ENCODE results near the gene SLC16A8.

SLC16A8 gene

GRCh38 chr22:38114484-38115398, 30.8 kb upstream of the SLC16A8 start:
- TF ChIP-seq ZNF565 (CRISPR knock-in tag; conservative IDR thresholded peaks at IDR 0.05; ENCODE audit: low read depth) (no peak), PPARA (CRISPR knock-in tag; IDR thresholded peaks at IDR 0.05; ENCODE audit: borderline replicate concordance) (no peak), OSR1 (CRISPR knock-in tag; IDR thresholded peaks at IDR 0.05) (no peak), TCF4 (CRISPR knock-in tag; IDR thresholded peaks at IDR 0.05; ENCODE audit: borderline replicate concordance) (no peak)
- ATAC-seq: peak; percentile 99

GRCh38 chr22:38112381-38112780, 28.4 kb upstream of the SLC16A8 start:
- no peak for ATAC-seq
- TF ChIP-seq ZNF70 (CRISPR knock-in tag; IDR thresholded peaks at IDR 0.05) (no peak), ZNF565 (CRISPR knock-in tag; conservative IDR thresholded peaks at IDR 0.05; ENCODE audit: low read depth) (no peak), TOX (CRISPR knock-in tag; IDR thresholded peaks at IDR 0.05; ENCODE audit: borderline replicate concordance) (no peak), ZC3H10 (CRISPR knock-in tag; IDR thresholded peaks at IDR 0.05) (no peak), ZNF8 (CRISPR knock-in tag; IDR thresholded peaks at IDR 0.05) (no peak), SNAI2 (CRISPR knock-in tag; IDR thresholded peaks at IDR 0.05) (no peak), CSDC2 (CRISPR knock-in tag; IDR thresholded peaks at IDR 0.05) (no peak), BACH2 (CRISPR knock-in tag; IDR thresholded peaks at IDR 0.05; ENCODE audit: borderline replicate concordance) (no peak)

- TF ChIP-seq ISL1 (CRISPR knock-in tag; IDR thresholded peaks at IDR 0.05): no peak
- TF ChIP-seq CSDC2 (CRISPR knock-in tag; IDR thresholded peaks at IDR 0.05): no peak
- no peak for TF ChIP-seq POU6F1 (CRISPR knock-in tag; IDR thresholded peaks at IDR 0.05; ENCODE audit: borderline replicate concordance, low read depth)
- TF ChIP-seq OSR1 (CRISPR knock-in tag; IDR thresholded peaks at IDR 0.05): no peak
- TF ChIP-seq PPARA (CRISPR knock-in tag; IDR thresholded peaks at IDR 0.05; ENCODE audit: borderline replicate concordance): no peak
- TF ChIP-seq TOX (CRISPR knock-in tag; IDR thresholded peaks at IDR 0.05; ENCODE audit: borderline replicate concordance): no peak
- TF ChIP-seq ESRRG (CRISPR knock-in tag; IDR thresholded peaks at IDR 0.05): no peak
- no peak for TF ChIP-seq ZNF8 (CRISPR knock-in tag; IDR thresholded peaks at IDR 0.05)
- no peak for TF ChIP-seq BACH2 (CRISPR knock-in tag; IDR thresholded peaks at IDR 0.05; ENCODE audit: borderline replicate concordance)
- no peak for ATAC-seq
Observed at GRCh38 chr22:38111925-38112355, 28.0 kb upstream of the SLC16A8 start.

GRCh38 chr22:38110863-38111852, 27.2 kb upstream of the SLC16A8 start:
- TF ChIP-seq ZFP3 (CRISPR knock-in tag; IDR thresholded peaks at IDR 0.05) (no peak), ESRRG (CRISPR knock-in tag; IDR thresholded peaks at IDR 0.05) (no peak), GLIS3 (CRISPR knock-in tag; IDR thresholded peaks at IDR 0.05) (no peak), TSHZ2 (CRISPR knock-in tag; IDR thresholded peaks at IDR 0.05) (no peak)
- ATAC-seq: no peak

GRCh38 chr22:38110008-38110862, 26.3 kb upstream of the SLC16A8 start, which contains the start of gene BAIAP2L2:
Gene BAIAP2L2, minus strand, starts transcription at chr22:38110684. Its CDS starts 159 bp downstream, at chr22:38110525.
- TF ChIP-seq BACH2 (CRISPR knock-in tag; IDR thresholded peaks at IDR 0.05; ENCODE audit: borderline replicate concordance) (no peak), ZNF8 (CRISPR knock-in tag; IDR thresholded peaks at IDR 0.05) (no peak), RARB (CRISPR knock-in tag; IDR thresholded peaks at IDR 0.05) (no peak), OSR1 (CRISPR knock-in tag; IDR thresholded peaks at IDR 0.05) (no peak), PPARA (CRISPR knock-in tag; IDR thresholded peaks at IDR 0.05; ENCODE audit: borderline replicate concordance) (no peak), ESRRG (CRISPR knock-in tag; IDR thresholded peaks at IDR 0.05) (no peak), SNAI2 (CRISPR knock-in tag; IDR thresholded peaks at IDR 0.05) (no peak), ARNTL (CRISPR knock-in tag; IDR thresholded peaks at IDR 0.05; ENCODE audit: borderline replicate concordance, low read depth) (no peak), ZNF565 (CRISPR knock-in tag; conservative IDR thresholded peaks at IDR 0.05; ENCODE audit: low read depth) (no peak)
- no peak for ATAC-seq
